ENCODE measurements around the gene GNAQ. TPM values are rescaled to one million over a fixed set of nuclear protein-coding genes. Genes with fewer than 3 reads are reported as not detected.
A peak's percentile ranks its signal among the peaks of the same experiment; 100 is the strongest.

GNAQ gene
- total RNA-seq, 2 donors from 2014 or later = 15.8 to 22.1 TPM

DNA sequence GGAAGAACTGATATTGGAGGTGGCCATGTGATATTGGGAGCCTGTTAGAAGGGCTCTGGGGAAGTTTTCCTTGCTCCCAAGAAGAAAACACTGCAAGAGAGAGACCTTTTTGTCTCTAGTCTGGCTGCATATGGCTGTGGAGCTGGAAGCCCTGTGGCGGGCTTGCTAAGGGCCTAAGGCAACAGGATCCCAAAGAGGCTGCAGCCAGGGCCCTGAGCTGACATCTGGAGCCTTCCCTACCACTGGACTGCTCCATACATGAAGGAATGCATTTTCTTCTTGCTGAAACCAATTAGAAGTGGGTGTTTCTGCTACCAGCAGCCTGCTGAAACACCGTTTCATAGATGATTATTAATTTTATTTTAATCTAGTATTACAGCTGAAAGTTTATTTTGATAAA, 42.2 kb downstream of the GNAQ start:
- DNase-seq = no peak

GRCh38 chr9:77988630-77989029, 43.0 kb downstream of the GNAQ start:
- no peak overlapping the region for H3K4me3 ChIP-seq
- WGBS, 2 donors = 0 to 20% methylated on average over 1 of the region's 1 CpG
- no peak for ATAC-seq
- TF ChIP-seq POLR2A (IDR thresholded peaks at IDR 0.05) = no peak
- TF ChIP-seq, protein P1, sequence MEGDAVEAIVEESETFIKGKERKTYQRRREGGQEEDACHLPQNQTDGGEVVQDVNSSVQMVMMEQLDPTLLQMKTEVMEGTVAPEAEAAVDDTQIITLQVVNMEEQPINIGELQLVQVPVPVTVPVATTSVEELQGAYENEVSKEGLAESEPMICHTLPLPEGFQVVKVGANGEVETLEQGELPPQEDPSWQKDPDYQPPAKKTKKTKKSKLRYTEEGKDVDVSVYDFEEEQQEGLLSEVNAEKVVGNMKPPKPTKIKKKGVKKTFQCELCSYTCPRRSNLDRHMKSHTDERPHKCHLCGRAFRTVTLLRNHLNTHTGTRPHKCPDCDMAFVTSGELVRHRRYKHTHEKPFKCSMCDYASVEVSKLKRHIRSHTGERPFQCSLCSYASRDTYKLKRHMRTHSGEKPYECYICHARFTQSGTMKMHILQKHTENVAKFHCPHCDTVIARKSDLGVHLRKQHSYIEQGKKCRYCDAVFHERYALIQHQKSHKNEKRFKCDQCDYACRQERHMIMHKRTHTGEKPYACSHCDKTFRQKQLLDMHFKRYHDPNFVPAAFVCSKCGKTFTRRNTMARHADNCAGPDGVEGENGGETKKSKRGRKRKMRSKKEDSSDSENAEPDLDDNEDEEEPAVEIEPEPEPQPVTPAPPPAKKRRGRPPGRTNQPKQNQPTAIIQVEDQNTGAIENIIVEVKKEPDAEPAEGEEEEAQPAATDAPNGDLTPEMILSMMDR (IDR thresholded peaks at IDR 0.05) = no peak
- intact Hi-C loops (cut with DNase I) = no loop called here
- H3K27me3 ChIP-seq = no peaks in the 10 kb centered on the region
- no peaks in the 10 kb centered on the region for H3K36me3 ChIP-seq (replicated peaks in 1 of 2; ENCODE audit: insufficient read depth in 1 of 2, low read depth in 2 of 2)
- DNase-seq = no peak
- H3K4me1 ChIP-seq = peaks cover 38% of the 10 kb centered on the region
- H3K9me3 ChIP-seq = no peaks in the 10 kb centered on the region
- no peak overlapping the region for H3K27ac ChIP-seq

More for the DNA sequence above, 42.2 kb downstream of the GNAQ start:
- TF ChIP-seq POLR2A (IDR thresholded peaks at IDR 0.05) = no peak
- TF ChIP-seq, protein P1 (IDR thresholded peaks at IDR 0.05) = no peak
- ATAC-seq = no peak
- no peaks in the 10 kb centered on the region for H3K9me3 ChIP-seq
- intact Hi-C loops (cut with DNase I) = no loop called here
- H3K4me1 ChIP-seq = peaks cover 38% of the 10 kb centered on the region
- no peaks in the 10 kb centered on the region for H3K36me3 ChIP-seq (replicated peaks in 1 of 2; ENCODE audit: insufficient read depth in 1 of 2, low read depth in 2 of 2)
- no peak overlapping the region for H3K4me3 ChIP-seq
- WGBS, 2 donors = 82 to 84% methylated on average over 2 of the region's 2 CpGs
- H3K27ac ChIP-seq = no peak overlapping the region
- H3K27me3 ChIP-seq = no peaks in the 10 kb centered on the region

DNA sequence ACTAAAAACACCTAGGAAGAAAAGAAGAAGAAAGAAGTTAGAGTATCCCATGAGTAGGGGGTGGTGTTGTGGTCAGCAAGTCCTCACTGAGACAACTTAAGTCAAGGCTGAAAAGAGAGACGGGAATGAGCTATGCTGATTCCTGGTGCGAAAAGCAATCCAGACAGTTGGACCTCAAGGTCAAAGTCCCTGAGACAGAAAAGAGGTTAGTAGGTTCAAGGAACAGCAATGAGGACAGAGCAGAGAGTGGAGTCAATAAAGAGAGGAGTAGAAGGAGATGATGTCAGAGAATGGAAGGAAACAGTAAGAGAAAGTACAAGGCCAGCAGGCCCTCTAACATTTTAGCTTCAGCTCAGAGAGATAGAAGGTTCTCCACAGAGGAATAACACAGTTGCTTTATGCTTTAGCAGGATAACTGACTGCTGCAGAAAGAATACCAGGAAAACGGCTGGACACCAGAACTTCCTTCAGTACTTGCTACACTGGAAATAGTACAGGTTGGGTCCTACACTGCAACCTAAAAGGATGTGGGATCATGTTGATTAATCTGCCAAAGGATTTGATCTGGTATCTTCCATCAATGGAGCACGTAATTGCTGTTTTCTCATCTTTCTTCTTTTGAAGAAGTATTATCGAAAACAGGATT, 43.6 kb downstream of the GNAQ start:
- Histone ChIP-seq H3K9me3 (no peaks in the 10 kb centered on the region), H3K27me3 (no peaks in the 10 kb centered on the region), H3K4me3 (no peak overlapping the region), H3K36me3 (replicated peaks in 1 of 2; ENCODE audit: insufficient read depth in 1 of 2, low read depth in 2 of 2) (no peaks in the 10 kb centered on the region), H3K4me1 (peaks cover 38% of the 10 kb centered on the region), H3K27ac (peak overlapping the region in 1 of 4 donors; percentile 63)
- TF ChIP-seq, protein P1 (IDR thresholded peaks at IDR 0.05) = no peak
- TF ChIP-seq POLR2A (IDR thresholded peaks at IDR 0.05) = no peak
- intact Hi-C loops (cut with DNase I) = no loop called here
- WGBS, 2 donors = 64 to 79% methylated on average over 5 of the region's 5 CpGs
- ATAC-seq (no peak), DNase-seq (no peak)

DNA sequence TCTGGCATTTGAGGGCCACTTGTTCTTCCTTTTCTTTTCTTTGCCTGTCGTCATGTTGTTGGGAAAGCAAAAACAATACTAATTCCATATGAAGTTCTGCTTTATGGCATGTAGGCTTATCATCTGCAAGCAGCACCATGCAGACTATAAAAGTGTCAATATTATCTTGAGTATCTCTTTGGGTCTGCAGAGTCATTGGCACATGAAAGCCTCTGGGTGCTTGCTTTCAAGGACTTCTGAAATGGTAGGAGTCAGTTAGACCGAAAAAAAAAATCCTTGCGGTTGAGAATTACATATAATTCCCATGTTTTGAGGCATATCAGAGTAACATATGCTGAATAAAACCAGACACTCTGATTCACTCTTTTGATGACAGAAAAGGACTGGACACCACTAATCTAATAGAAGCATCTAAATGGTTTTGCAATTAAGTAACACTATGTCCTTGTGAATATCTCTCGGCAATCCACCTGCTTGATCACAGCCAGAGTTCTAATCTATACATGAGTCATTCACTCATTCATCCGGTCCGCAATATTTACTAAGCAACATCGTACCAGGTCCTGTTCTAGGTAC, 44.4 kb downstream of the GNAQ start:
- H3K4me1 ChIP-seq = peaks cover 38% of the 10 kb centered on the region
- no peaks in the 10 kb centered on the region for H3K27me3 ChIP-seq
- ATAC-seq = peak; percentile 83
- H3K27ac ChIP-seq = peak overlapping the region in 2 of 4 donors; percentile 27 to 63
- H3K4me3 ChIP-seq = no peak overlapping the region
- no peaks in the 10 kb centered on the region for H3K36me3 ChIP-seq (replicated peaks in 1 of 2; ENCODE audit: insufficient read depth in 1 of 2, low read depth in 2 of 2)
- DNase-seq = peak in 2 of 4 donors; percentile 57 to 64
- intact Hi-C loops (cut with DNase I) = no loop called here
- WGBS, 2 donors = 46 to 65% methylated on average over 7 of the region's 7 CpGs
- no peaks in the 10 kb centered on the region for H3K9me3 ChIP-seq
- no peak for TF ChIP-seq POLR2A (IDR thresholded peaks at IDR 0.05)
- TF ChIP-seq, protein P1 (IDR thresholded peaks at IDR 0.05) = no peak

Data from body of pancreas (tissue), 4 donors.